Right kidney (tissue), 1 donor: Measurements from ENCODE around the gene CMKLR1.

Experiments
- DNase-seq: peaks from one replicate; pipeline ENCODE4 v3.0.0-alpha.2; 2016

Gene CMKLR1

GRCh38 chr12:108260969-108261368 lies 78.1 kb downstream of the CMKLR1 start:
- DNase-seq = no peak

DNA sequence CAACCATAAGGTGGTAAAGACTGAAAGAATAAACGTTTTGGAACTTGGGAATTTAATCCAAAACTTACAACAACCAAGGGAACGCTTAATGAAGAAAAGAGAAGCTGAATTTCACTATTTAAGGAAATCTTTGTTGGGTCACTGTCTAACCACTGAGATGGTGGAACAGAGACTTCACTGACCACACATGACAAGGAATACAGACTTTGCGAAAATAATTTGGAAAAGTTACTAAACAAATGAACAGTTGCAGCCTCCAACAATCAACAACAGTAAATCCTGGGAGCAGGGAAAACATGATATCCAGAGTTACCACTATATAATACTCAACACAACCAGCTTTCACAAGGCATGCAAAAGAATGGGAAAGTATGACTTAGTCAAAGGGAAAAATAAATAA lies 79.1 kb downstream of the CMKLR1 start:
- no peak for DNase-seq

DNA sequence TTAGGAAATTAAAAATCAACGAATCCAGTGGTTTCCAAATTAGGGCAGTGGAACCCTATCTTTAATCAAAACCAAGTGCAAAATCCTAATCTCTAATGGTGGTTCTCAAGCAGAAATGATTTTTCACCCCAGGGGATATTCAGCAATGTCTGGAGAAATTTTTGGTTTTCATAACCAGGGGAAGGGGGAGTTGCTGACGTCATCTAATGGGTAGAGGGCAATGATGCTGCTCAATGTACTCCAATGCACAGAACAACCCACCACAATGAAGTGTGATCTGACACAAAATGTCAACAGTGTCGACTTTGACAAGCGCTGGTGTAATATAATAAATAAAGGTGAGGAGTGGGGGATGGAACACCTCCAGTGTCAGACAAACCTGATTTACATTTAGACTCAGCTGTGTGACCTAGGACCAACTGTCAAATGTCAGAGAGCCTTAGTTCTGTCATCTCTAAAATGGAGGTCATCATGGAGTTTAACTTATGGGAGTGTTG lies 81.5 kb downstream of the CMKLR1 start:
- no peak for DNase-seq

DNA sequence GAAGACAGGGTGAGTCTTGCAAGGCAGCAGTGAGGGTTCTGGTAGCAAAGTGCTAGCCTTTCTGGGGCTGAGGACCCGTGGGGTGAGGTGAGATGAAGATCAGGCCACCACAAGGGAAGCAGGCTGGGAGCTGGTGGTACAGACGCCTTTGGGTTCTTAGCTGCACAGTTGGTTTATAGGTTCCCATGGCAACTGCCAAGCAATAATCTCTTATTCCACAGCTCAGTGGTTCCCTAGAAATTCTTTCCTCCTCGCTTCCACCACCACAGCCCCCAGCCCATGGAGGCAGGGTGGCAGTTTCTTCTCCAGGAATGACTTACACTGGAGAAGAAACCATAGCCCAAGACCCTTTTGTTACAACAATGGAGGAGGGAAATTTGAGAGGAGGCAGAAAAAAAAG lies 82.1 kb downstream of the CMKLR1 start:
- DNase-seq = no peak

DNA sequence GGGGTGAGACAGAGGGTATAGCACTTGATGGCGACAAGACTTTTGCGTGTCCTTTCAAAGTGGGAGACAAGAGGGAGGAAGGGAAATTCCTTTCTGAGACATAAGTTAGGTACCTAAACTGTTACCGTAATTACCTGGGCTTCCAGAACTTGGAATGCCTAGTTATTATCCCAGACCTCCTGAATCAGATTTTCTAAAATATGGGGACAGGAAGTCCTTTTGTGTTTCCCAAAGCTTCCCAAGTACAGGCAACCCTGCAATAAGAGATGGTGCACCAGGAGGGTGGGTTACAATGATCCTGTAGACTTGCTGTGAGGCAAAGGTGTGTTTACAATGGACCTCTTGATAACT lies 83.9 kb downstream of the CMKLR1 start:
- no peak for DNase-seq

GRCh38 chr12:108254517-108255251 lies 84.4 kb downstream of the CMKLR1 start:
- DNase-seq = no peak

DNA sequence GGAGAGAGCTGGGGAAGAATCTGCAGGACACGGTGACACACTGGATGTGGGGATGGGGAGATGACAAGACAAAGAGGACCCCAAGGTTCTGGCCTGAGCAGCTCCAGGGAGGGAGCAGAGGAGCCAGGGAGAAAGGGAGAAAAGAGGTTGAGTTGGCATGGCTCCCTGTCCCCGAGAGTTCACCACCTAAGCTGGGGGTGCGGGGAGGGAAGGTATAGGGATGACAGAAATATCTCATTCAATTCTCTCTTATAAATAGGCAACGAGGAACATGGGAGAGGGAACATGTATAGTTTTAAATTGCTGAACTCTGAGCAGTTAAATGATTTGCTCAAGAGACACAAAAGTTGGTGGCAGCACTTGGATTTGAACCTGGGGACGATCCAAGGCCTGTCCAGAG lies 85.1 kb downstream of the CMKLR1 start:
- DNase-seq = no peak

- DNase-seq = no peak
Measured at GRCh38 chr12:108253540-108253939, 85.6 kb downstream of the CMKLR1 start.

GRCh38 chr12:108252523-108252922 lies 86.6 kb downstream of the CMKLR1 start:
- DNase-seq = no peak

- no peak for DNase-seq
Measured at GRCh38 chr12:108248011-108248410, 91.1 kb downstream of the CMKLR1 start.

GRCh38 chr12:108247130-108247529 lies 92.0 kb downstream of the CMKLR1 start:
- no peak for DNase-seq

GRCh38 chr12:108241986-108242703 lies 97.0 kb downstream of the CMKLR1 start:
- no peak for DNase-seq

GRCh38 chr12:108240928-108241327 lies 98.2 kb downstream of the CMKLR1 start:
- DNase-seq = no peak

DNA sequence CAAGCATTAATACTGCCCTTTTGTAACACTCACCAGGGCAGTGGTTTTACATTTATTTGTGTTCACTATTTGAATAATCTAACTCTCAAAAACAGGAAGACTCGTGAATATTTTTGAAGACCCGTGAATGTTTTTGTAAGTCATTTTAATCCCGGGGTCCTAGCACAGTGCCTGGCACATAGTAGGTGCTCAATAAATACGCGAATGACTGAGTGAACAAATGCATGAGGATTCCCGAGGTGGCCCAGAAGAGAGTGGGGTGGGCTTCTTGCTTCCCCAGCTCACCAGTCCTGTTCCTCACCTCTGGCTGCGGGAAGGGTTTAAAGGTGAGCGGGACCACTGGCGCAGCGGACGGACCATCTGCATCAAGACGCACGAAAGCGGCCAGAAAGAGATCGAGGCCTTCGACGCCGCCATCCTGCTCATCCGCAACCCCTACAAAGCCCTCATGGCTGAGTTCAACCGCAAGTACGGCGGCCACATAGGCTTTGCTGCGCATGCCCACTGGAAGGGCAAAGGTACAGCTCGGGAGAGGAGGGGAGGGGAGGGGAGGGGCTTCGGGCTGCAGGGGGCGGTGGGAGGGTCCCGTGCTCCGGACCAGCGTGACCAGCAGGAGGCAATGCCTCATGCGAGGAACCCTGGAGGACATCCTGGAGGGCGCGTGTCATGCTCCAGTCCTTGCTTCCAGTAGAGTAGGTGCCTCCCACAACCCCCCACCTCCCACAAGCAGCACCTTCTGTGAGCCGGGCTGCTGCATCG lies 98.9 kb downstream of the CMKLR1 start:
- DNase-seq = no peak

- no peak for DNase-seq
Measured at GRCh38 chr12:108239378-108239777, 99.7 kb downstream of the CMKLR1 start.

DNA sequence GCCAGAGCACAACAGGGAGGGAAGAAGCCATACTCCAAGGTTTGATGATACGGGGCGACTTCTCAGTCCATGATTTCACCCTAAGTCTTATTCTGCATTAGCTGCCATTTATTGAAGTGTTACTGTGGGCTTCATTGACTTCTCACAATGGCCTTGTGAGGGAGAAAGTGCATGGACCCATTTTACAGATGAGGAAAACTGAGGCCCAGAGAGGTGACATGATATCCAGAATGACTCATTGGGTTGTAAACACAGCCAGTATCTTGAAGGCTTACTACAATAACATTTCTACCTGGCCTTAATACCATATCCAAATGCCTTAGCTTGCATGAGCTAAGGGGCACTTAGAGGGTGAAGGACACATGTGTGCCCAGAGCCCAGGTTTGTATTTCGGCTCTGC lies 100.6 kb downstream of the CMKLR1 start:
- DNase-seq = no peak
